COR-L47 (cell line): Measurements from ENCODE around the gene MGAT5B.
A peak's percentile ranks its signal among the peaks of the same experiment; 100 is the strongest.

Source experiments
- DNase-seq: peaks from one replicate; lab custom pipeline; 2025; lab: John Stamatoyannopoulos, UW

Gene MGAT5B

GRCh38 chr17:76927577-76927976, 59.4 kb downstream of the MGAT5B start:
- no peak for DNase-seq

DNA sequence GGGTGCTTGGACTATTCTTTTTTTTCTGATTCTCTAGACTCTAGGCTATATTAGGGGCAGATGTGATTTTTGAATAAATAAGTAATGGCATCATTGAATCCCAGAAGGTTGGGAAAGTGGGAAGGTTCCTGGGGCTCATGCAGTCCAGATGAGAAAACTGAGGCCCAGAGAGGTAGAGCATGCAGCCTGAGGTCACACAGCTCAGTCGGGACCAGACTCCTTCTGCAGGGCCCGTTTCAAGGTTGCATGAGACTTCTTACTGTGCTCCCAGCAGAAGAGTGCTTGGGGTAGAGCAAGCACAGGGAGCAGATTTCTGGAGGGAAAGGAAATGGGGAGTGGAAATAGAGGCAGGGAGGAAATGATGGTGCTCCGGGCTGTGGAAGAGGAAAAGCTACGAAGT, 59.8 kb downstream of the MGAT5B start:
- DNase-seq = no peak

- no peak for DNase-seq
Measured at GRCh38 chr17:76929148-76929547, 60.9 kb downstream of the MGAT5B start.

- DNase-seq = no peak
Measured at GRCh38 chr17:76929601-76930000, 61.4 kb downstream of the MGAT5B start.

- no peak for DNase-seq
Measured at GRCh38 chr17:76930107-76930506, 61.9 kb downstream of the MGAT5B start.

DNA sequence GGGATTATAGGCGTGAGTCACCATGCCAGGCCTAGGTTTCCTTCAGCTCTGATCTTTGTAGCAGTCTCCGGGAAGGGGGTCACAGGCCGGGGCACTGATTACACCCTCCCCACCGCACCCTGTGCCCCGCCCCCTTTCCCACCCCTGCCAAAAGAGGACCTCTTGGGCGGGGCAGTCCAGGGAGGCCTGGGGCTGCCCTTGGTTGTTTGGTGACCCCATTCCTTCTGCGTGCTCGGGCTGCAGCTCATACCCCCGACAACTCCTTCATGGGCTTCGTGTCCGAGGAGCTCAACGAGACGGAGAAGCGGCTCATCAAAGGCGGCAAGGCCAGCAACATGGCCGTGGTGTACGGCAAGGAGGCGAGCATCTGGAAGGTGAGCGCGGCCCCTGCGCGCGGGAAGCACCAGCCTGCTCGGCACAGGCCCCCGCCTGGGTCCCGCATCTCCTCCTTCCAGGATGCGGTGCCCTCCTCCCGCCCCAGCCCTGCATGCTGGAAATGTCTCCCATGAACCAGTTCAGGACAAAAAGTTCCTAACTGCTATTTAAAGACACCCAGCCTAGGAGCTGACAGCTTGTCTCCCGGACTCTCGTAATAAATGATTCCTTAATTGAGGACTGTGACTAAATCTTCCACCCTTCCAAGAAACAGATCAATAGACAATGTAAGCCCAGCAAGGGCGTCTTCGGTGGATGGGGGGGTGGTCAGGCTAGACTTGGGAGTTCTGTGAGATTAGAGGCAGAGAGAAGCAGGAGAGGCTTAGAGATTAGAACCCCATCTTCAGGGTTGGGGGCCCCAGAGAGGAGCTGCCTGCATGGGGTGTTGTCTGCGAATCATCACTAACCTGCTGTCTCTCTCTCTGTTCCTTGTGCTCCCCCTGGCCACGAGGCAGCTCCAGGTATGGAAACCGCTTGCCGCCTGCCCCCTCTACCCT, 64.5 kb downstream of the MGAT5B start:
- no peak for DNase-seq

DNA sequence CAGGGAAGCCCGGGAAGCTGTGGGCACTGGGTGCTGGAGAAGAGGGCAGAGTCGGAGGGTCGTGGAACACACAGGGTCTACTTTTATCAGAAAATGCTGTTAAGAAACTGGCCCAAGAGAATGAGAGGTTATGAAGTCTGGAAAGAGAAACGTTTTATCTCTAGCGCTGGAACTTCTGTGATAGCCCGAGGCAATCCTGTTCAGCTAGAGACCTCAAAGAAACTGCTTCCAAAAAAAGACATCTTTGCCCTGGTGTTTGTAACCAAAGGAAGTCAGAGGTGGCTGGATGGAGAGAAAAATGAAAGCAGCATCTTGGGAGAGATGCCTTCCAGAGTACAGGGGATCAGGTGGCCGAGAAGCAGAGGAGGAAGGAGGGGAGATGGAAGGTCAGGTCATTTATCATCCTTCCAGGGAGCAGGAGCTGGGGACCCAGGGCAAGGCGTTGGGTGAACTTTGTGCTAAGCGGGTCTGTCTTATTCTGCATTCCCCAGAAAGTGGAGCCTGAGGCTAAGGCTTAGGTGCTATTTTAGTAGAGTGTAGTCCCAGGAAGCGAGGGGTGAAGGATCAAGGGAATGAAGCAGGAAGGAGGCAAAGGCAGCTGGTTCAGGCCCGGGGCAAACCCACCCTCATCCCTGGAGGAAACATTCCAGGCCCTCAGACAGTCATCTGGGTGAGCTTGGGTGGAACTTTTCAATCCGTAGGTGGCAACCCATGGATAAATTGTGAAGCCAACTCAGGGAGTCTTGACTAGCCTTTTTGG, 66.5 kb downstream of the MGAT5B start:
- DNase-seq = no peak

DNA sequence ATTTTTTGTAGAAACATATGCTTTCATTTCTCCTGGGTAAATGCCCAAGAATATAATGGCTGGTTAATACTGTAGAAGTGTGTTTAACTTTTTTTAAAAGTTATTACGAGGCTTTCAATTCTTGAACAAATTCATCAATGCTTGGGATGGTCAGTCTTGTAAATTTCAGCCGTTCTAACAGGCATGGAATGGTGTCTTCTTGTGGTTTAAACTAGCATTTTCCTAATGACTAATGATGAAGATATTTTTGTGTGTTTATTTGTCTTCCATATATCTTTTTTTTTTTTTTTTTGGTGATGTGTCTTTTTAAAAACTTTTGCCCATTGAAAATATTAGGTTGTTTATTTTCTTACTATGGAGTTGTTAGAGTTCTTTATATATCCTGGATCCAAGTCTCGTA, 67.1 kb downstream of the MGAT5B start:
- no peak for DNase-seq

GRCh38 chr17:76937238-76937637, 69.0 kb downstream of the MGAT5B start:
- DNase-seq = no peak

DNA sequence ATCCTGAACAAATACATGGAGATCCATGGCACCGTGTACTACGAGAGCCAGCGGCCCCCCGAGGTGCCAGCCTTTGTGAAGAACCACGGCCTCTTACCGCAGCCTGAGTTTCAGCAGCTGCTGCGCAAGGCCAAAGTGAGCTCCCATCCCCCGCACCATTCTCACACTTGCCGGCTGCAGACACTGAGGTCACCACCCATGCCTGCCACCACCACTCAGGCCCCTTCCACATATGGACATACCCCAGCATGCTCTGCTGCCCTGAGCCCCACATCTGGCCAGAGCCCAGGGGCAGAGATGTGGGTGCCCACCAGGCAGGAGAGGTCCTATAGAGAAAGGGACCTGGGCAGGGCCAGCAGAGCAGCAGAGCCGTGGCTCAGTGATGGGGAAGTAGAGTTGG, 69.8 kb downstream of the MGAT5B start:
- no peak for DNase-seq

DNA sequence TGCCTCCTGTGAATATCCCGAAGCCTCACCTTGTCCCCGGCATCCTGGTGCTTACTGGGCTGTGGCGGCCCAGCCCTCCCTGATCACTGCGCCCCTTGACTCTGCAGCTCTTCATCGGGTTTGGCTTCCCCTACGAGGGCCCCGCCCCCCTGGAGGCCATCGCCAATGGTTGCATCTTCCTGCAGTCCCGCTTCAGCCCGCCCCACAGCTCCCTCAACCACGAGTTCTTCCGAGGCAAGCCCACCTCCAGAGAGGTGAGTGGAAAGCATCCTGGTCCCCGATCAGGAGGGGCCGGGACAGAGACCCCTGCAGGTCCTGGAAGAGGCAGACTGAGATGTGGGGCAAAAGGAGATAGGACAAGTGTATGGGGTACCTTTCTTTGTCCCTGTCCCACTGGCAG, 72.1 kb downstream of the MGAT5B start:
- DNase-seq = no peak

DNA sequence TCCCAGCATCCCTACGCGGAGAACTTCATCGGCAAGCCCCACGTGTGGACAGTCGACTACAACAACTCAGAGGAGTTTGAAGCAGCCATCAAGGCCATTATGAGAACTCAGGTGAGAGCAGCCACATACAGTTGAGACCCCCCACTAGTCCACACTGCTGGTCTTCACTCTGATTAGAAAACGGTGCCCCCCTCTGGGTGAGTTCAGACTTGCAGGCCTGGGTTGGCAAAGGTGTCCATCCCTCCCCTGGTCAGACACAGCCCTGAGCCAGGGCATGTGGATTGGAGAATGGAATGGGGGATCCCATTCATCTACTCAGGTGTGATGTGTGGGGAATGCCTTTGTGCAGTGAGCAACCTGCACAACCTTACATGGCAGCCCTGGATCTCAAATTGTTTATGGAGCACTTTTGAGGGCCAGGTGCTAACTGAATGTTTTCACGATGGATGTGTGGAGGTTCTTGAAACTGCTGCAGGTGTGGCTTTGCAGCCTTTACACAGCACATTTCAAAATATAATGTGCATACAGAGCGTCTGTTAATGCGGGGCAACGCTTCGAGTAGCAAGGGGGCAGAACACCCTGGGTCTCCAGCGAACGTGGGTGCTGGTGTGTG, 72.6 kb downstream of the MGAT5B start:
- DNase-seq = no peak

DNA sequence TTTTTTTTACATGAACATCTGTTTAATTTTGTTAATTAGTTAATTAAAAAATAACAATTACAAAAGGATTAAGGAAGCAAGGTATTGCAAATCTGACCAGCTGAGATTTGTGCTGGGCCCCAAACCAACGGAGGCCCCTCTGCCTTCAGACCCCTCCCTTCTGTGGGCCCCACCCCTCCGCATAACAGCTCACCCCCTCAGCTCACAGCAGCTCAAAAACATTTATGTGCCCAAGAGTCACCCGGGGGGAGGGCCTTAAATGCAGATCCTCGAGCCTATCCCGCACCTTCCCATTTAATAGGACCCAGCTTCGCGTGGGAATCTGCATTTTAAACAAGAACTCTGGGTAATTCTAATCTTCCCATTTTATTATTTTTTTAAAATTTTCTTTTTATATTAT, 75.0 kb downstream of the MGAT5B start:
- no peak for DNase-seq

GRCh38 chr17:76943781-76944213, 75.6 kb downstream of the MGAT5B start:
- peak; percentile 87 for DNase-seq

GRCh38 chr17:76944477-76944876, 76.3 kb downstream of the MGAT5B start:
- DNase-seq = no peak

DNA sequence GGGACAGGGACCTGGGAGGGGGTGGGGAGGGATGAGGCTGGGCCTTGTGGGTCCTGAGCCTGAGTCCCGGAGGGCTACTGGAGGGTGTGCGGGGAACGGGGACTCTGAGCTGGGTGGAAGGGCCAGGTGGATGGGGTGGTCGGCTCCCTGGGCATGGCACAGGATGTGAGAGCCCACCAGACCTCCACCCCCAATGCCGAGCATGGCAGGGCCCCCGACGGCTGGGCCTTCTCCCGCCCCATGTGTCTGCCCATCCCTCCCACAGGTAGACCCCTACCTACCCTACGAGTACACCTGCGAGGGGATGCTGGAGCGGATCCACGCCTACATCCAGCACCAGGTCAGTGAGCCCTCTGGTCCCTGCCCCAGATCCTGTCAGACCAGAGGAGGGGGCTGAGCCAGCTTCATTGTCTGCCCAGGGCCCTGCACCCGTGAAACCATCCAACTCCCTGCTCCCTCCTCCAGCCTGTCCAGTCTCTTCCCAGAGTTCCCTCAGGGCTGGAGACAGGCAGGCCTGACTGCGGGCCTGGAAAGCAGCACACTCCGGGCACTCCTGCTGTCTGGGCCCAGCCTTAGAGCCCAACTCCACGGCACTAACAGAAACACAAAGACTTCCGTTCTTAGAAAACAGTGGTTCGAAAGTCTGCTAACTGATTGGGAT, 78.0 kb downstream of the MGAT5B start:
- DNase-seq = no peak

DNA sequence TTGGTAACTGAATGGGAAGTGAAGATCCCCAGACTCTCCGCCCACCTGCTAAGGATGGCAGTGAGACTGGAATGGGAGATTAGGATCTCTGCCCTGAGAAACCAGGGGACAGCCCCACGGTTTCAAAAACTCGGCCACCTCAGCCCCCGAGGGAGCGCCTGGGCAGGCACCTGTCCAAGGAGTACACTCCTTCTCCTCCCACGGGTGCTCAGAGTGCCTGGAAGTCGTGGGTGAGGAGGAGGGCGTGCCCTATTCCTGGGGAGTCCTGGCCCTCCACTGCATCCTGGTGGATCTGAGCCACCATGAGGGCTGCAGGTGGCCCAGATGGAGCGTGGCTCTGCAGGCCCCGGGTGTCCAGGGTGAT, 78.5 kb downstream of the MGAT5B start:
- DNase-seq = no peak

GRCh38 chr17:76947309-76947708, 79.1 kb downstream of the MGAT5B start:
- DNase-seq = no peak

DNA sequence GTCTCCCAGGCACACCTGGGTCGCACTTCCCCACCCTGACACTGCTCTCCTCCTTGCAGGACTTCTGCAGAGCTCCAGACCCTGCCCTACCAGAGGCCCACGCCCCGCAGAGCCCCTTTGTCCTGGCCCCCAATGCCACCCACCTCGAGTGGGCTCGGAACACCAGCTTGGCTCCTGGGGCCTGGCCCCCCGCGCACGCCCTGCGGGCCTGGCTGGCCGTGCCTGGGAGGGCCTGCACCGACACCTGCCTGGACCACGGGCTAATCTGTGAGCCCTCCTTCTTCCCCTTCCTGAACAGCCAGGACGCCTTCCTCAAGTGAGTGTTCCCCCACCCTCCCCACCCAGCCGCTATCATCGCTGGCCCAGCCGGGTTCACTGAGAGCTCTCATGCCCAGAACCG, 79.6 kb downstream of the MGAT5B start:
- no peak for DNase-seq

GRCh38 chr17:76948301-76948700, 80.1 kb downstream of the MGAT5B start:
- no peak for DNase-seq

- no peak for DNase-seq
Measured at GRCh38 chr17:76948726-76949342, 80.6 kb downstream of the MGAT5B start.
